Keratinocyte (primary cell): Measurements from ENCODE around the gene SIPA1L3. TPM values are rescaled to one million over a fixed set of nuclear protein-coding genes. Genes with fewer than 3 reads are reported as not detected.

Experiments used
- DNase-seq: peaks from one replicate; pipeline ENCODE4 v3.0.0-alpha.2; 2011; ENCODE audit warnings: low read depth, missing footprints, low spot score
- FAIRE-seq: peaks from 2 replicates; lab custom pipeline; 2011; peaks lifted over from hg19 to GRCh38; lab: Jason Lieb, UNC
- H2AFZ ChIP-seq: 2 replicates; pipeline ENCODE4 v1.6.0; 2012; ENCODE audit warnings: low read length, control low read depth, inconsistent platforms; ENCODE audit not compliant: control insufficient read depth
- H3K27ac ChIP-seq: 2 replicates; pipeline ENCODE4 v1.5.1; 2011; ENCODE audit warnings: low read length; ENCODE audit not compliant: control insufficient read depth, insufficient read depth
- H3K27me3 ChIP-seq: 3 replicates; pipeline ENCODE4 v1.6.0; 2011; ENCODE audit warnings: low read length; ENCODE audit not compliant: control insufficient read depth, insufficient read depth; ENCODE audit errors: extremely low read depth
- H3K36me3 ChIP-seq, 2 experiments: 2 replicates in 1 of 2; 3 replicates in 1 of 2; pipeline ENCODE4 v1.5.1; 2011; ENCODE audit warnings: low read length in 2 of 2, mild to moderate bottlenecking in 1 of 2; ENCODE audit not compliant: control insufficient read depth in 2 of 2, insufficient read depth in 2 of 2; ENCODE audit errors: extremely low read depth in 1 of 2
- H3K4me1 ChIP-seq: 3 replicates; pipeline ENCODE4 v1.5.1; 2011; ENCODE audit warnings: low read length; ENCODE audit not compliant: control insufficient read depth, insufficient read depth; ENCODE audit errors: extremely low read depth
- H3K4me2 ChIP-seq: 3 replicates; pipeline ENCODE4 v1.6.0; 2011; ENCODE audit warnings: low read depth, low read length; ENCODE audit not compliant: control insufficient read depth, insufficient read depth; ENCODE audit errors: extremely low read depth
- H3K4me3 ChIP-seq, 3 experiments: fragments of 200-600 bp in 1 of 3; sonication (generic) in 1 of 3; 2 replicates in 2 of 3; 3 replicates in 1 of 3; pipeline ENCODE4 v1.5.1; 2011 to 2016; ENCODE audit warnings: low read length in 3 of 3, mild to moderate bottlenecking in 3 of 3, control low read depth in 2 of 3, inconsistent platforms in 1 of 3, low read depth in 1 of 3, mixed read lengths in 1 of 3, mixed run types in 1 of 3, moderate library complexity in 1 of 3; ENCODE audit not compliant: control insufficient read depth in 2 of 3, insufficient read depth in 2 of 3; ENCODE audit errors: extremely low read depth in 1 of 3
- H3K79me2 ChIP-seq: 2 replicates; pipeline ENCODE4 v1.6.0; 2012; ENCODE audit warnings: low read length; ENCODE audit not compliant: control insufficient read depth, insufficient read depth
- H3K9ac ChIP-seq: 3 replicates; pipeline ENCODE4 v1.6.0; 2011; ENCODE audit warnings: low read length; ENCODE audit not compliant: control insufficient read depth, insufficient read depth; ENCODE audit errors: extremely low read depth
- H3K9me1 ChIP-seq: 3 replicates; pipeline ENCODE4 v1.6.0; 2011; ENCODE audit warnings: low read length; ENCODE audit not compliant: control insufficient read depth, insufficient read depth; ENCODE audit errors: extremely low read depth
- H3K9me3 ChIP-seq: 2 replicates; pipeline ENCODE4 v1.5.1; 2012; ENCODE audit warnings: low read depth, low read length; ENCODE audit not compliant: control insufficient read depth
- H4K20me1 ChIP-seq: 3 replicates; pipeline ENCODE4 v1.6.0; 2011; ENCODE audit warnings: low read length; ENCODE audit not compliant: control insufficient read depth, insufficient read depth; ENCODE audit errors: extremely low read depth
- CTCF ChIP-seq, 3 experiments: IDR thresholded peaks in 1 of 3; conservative IDR thresholded peaks in 1 of 3; optimal IDR thresholded peaks in 1 of 3; 2 replicates in 2 of 3; 3 replicates in 1 of 3; pipeline versions ENCODE3 to v1.5.1; 2011; ENCODE audit warnings: low read length in 3 of 3, mild to moderate bottlenecking in 3 of 3, moderate library complexity in 2 of 3, control low read depth in 1 of 3, inconsistent platforms in 1 of 3; ENCODE audit not compliant: insufficient read depth in 2 of 3; ENCODE audit errors: extremely low read depth in 1 of 3
- EZH2 ChIP-seq: IDR thresholded peaks from one replicate; pipeline ENCODE4 v1.6.1; 2012; ENCODE audit warnings: inconsistent platforms, mild to moderate bottlenecking, low read length, moderate library complexity
- dilution Hi-C: fragments of 300-500 bp; cut with MboI; formaldehyde crosslinking; loops from one replicate; pipeline ENCODE4 v1.7.0; 2020; ENCODE audit warnings: low sequenced_read_pairs; ENCODE audit not compliant: extremely low pct_ligation_motif_present
- polyA plus RNA-seq, 5 experiments: library from polyadenylated mRNA; depleted of rRNA in 3 of 5; stranded (reverse) in 3 of 5; stranded (forward) in 1 of 5; unstranded in 1 of 5; fragments of >200 nt; gene quantifications; 1 replicate in 1 of 5; 2 replicates in 3 of 5; 3 replicates in 1 of 5; pipeline versions ENCODE4 v1.2.1 to v1.2.3, GENCODE V29; 2011 to 2012; ENCODE audit warnings: missing spikeins in 2 of 5, low read depth in 1 of 5, low replicate concordance in 1 of 5

The SIPA1L3 gene
- polyA plus RNA-seq, 1 donor (not counting 4 experiments of a cell fraction or from before 2014, with no cell fraction given), result 8.0 TPM

DNA sequence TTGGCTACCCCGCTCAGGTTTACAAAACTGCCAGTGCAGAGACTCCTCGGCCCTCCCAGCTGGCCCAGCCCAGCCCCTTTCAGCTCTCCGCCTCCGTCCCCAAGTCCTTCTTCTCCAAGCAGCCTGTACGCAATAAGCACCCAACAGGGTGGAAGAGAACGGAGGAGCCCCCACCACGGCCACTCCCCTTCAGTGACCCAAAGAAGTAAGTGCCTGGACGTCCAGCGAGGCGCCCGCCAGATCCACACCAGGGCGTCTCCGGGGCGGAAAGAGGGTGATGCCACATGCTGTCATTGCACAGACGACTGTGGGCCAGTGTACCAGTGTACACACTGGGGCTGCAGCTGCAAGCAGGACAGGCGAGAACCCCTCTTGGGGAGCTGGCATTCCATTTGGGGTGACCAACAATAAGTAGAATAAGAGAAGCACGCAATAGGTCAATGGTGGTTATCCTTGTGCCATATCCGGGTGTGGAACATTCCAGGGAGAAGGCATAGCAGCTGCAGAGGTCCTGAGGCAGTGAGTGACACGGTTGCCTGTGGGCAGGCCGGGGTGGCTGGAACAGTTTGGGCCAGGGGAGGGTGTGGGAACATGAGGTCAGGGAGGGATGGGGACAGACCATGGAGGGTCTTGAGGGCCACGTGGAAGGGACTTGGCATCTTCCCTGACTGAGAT lies 275.7 kb downstream of the SIPA1L3 start:
- H3K9me3 ChIP-seq, result no peaks in the 10 kb centered on the region
- dilution Hi-C loops, result no loop called here
- H3K79me2 ChIP-seq, result peaks cover 18% of the 10 kb centered on the region
- no peak overlapping the region for H3K4me2 ChIP-seq
- no peak overlapping the region for H3K4me3 ChIP-seq
- no peak overlapping the region for H3K9ac ChIP-seq
- TF ChIP-seq CTCF (optimal IDR thresholded peaks at IDR 0.05 in 1 of 3, IDR thresholded peaks at IDR 0.05 in 1 of 3, conservative IDR thresholded peaks at IDR 0.05 in 1 of 3; ENCODE audit: extremely low read depth in 1 of 3, insufficient read depth in 2 of 3, low read length in 3 of 3) (no peak), EZH2 (no peak)
- no peak for DNase-seq
- H4K20me1 ChIP-seq, result no peaks in the 10 kb centered on the region
- no peak for FAIRE-seq
- peaks cover 14% of the 10 kb centered on the region for H3K4me1 ChIP-seq
- no peaks in the 10 kb centered on the region for H3K9me1 ChIP-seq
- H2AFZ ChIP-seq, result no peak overlapping the region
- H3K36me3 ChIP-seq, result peaks cover 15 to 21% of the 10 kb centered on the region in 2 experiments
- no peaks in the 10 kb centered on the region for H3K27me3 ChIP-seq
- H3K27ac ChIP-seq, result no peak overlapping the region

DNA sequence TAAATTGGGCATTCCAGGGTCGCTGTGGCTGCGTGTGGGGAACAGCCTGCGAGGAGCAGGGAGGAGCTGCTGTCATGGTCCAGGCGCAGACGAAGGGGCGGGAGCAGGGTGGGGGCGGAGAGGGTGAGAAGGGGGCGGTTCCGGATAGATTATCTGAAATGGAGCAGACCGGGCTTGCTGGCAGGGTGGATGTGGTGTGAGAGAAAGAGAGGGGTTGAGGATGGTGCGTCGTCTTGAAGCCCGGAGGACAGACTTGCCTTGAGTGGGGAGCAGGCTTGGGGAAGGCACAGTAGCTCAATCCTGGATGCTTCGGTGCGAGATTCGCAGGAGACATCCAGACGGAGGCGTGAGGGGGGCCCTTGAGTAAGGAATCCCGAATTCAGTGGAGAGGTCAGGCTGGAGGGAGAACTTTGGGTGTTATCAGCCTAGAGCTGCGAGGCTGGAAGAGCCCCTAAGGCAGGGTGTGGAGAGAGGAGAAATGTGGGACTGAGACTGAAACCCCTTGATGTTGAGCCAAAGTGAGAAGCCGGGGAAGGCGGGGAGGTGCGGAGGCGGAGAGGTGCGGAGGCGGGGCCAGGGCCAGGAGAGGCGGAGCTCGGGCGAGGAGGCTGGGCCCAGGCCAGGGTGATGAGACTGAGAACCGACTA lies 276.4 kb downstream of the SIPA1L3 start:
- H2AFZ ChIP-seq, result peak overlapping the region; percentile 60
- H4K20me1 ChIP-seq, result no peaks in the 10 kb centered on the region
- peak overlapping the region; percentile 43 for H3K9ac ChIP-seq
- TF ChIP-seq CTCF (optimal IDR thresholded peaks at IDR 0.05 in 1 of 3, IDR thresholded peaks at IDR 0.05 in 1 of 3, conservative IDR thresholded peaks at IDR 0.05 in 1 of 3; ENCODE audit: extremely low read depth in 1 of 3, insufficient read depth in 2 of 3, low read length in 3 of 3) (no peak), EZH2 (no peak)
- H3K4me2 ChIP-seq, result peak overlapping the region; percentile 85
- peaks cover 15% of the 10 kb centered on the region for H3K79me2 ChIP-seq
- no peaks in the 10 kb centered on the region for H3K9me1 ChIP-seq
- FAIRE-seq (peak; percentile 46), DNase-seq (no peak)
- H3K36me3 ChIP-seq, result peaks cover 16 to 21% of the 10 kb centered on the region in 2 experiments
- dilution Hi-C loops, result no loop called here
- H3K4me1 ChIP-seq, result peaks cover 14% of the 10 kb centered on the region
- H3K27me3 ChIP-seq, result no peaks in the 10 kb centered on the region
- H3K27ac ChIP-seq, result no peak overlapping the region
- H3K4me3 ChIP-seq, result peak overlapping the region in 2 of 3 experiments; percentile 30 to 61
- no peaks in the 10 kb centered on the region for H3K9me3 ChIP-seq
